Measurements from ENCODE around the gene ENTPD3. TPM values are rescaled to one million over a fixed set of nuclear protein-coding genes. Genes with fewer than 3 reads are reported as not detected.

ENTPD3 gene
- total and polyA plus RNA-seq, 2 of the 13 experiments (the other 11 are each of a cell fraction or from before 2014, with no cell fraction given), result 0.07 TPM; not detected in 1

DNA sequence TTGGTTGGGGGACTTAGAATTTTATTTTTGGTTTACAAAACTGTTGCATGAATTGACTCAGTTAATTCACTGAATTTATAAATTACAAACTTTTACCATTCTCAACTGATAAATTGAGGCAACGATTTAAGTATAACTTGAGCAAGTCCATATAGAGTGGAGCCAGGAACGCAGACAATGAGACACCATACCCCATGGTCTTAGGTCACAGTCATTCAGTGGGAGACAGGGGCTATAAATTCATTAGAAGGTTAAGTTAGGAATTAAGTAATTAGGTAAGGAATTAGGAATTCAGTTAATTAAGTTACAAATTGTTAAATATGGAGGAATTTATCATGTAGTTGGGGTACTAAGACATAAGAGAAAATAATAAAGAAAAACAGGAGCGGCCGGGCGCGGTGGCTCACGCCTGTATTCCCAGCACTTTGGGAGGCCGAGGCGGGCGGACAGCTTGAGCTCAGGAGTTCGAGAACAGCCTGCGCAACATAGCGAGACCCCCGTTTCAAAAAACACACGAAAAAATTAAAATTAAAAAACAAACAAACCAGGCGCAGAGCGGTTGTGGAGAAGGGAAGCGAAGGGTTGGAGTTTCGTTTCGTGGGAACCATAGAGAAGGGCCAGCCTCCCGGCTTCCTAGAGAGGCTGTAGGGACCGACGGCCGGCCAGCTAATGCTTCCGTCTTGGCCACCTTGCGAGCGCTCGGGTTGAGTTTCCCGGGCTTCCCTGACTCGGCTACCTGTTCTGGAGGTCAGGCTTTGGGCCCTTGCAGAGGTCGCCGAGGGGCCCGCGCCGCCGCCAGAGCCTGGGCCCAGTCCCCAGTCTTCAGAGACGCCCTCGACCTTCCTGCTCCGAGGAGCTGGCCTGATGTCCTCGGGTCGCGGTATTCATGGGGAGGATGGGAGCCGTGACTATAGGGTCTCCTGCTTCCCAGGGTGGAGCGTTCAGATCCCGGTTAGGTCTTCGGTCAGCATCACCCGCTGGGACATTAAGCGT lies 89.8 kb downstream of the ENTPD3 start, which contains the start of gene ZNF619 (continued):
- TF ChIP-seq, protein P1, sequence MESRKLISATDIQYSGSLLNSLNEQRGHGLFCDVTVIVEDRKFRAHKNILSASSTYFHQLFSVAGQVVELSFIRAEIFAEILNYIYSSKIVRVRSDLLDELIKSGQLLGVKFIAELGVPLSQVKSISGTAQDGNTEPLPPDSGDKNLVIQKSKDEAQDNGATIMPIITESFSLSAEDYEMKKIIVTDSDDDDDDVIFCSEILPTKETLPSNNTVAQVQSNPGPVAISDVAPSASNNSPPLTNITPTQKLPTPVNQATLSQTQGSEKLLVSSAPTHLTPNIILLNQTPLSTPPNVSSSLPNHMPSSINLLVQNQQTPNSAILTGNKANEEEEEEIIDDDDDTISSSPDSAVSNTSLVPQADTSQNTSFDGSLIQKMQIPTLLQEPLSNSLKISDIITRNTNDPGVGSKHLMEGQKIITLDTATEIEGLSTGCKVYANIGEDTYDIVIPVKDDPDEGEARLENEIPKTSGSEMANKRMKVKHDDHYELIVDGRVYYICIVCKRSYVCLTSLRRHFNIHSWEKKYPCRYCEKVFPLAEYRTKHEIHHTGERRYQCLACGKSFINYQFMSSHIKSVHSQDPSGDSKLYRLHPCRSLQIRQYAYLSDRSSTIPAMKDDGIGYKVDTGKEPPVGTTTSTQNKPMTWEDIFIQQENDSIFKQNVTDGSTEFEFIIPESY (CRISPR knock-in tag; IDR thresholded peaks at IDR 0.05), result no peak
- TF ChIP-seq ZNF296 (CRISPR knock-in tag; conservative IDR thresholded peaks at IDR 0.05), result no peak
- TF ChIP-seq SP1 (IDR thresholded peaks at IDR 0.05), result no peak
- no peak for TF ChIP-seq SP1 (CRISPR knock-in tag; IDR thresholded peaks at IDR 0.05)
- TF ChIP-seq, protein P2, sequence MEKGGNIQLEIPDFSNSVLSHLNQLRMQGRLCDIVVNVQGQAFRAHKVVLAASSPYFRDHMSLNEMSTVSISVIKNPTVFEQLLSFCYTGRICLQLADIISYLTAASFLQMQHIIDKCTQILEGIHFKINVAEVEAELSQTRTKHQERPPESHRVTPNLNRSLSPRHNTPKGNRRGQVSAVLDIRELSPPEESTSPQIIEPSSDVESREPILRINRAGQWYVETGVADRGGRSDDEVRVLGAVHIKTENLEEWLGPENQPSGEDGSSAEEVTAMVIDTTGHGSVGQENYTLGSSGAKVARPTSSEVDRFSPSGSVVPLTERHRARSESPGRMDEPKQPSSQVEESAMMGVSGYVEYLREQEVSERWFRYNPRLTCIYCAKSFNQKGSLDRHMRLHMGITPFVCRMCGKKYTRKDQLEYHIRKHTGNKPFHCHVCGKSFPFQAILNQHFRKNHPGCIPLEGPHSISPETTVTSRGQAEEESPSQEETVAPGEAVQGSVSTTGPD (CRISPR knock-in tag; IDR thresholded peaks at IDR 0.05), result no peak
- TF ChIP-seq SMC3 (IDR thresholded peaks at IDR 0.05; ENCODE audit: low read length), result no peak
- TF ChIP-seq, protein P3, sequence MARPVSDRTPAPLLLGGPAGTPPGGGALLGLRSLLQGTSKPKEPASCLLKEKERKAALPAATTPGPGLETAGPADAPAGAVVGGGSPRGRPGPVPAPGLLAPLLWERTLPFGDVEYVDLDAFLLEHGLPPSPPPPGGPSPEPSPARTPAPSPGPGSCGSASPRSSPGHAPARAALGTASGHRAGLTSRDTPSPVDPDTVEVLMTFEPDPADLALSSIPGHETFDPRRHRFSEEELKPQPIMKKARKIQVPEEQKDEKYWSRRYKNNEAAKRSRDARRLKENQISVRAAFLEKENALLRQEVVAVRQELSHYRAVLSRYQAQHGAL (CRISPR knock-in tag; IDR thresholded peaks at IDR 0.05; ENCODE audit: not compliant biosample characterization), result no peak
- TF ChIP-seq ZNF331 (CRISPR knock-in tag; IDR thresholded peaks at IDR 0.05), result 0 out of 2 replicates have a peak, but pooled peaks have one; percentile 32
- TF ChIP-seq, protein P4, sequence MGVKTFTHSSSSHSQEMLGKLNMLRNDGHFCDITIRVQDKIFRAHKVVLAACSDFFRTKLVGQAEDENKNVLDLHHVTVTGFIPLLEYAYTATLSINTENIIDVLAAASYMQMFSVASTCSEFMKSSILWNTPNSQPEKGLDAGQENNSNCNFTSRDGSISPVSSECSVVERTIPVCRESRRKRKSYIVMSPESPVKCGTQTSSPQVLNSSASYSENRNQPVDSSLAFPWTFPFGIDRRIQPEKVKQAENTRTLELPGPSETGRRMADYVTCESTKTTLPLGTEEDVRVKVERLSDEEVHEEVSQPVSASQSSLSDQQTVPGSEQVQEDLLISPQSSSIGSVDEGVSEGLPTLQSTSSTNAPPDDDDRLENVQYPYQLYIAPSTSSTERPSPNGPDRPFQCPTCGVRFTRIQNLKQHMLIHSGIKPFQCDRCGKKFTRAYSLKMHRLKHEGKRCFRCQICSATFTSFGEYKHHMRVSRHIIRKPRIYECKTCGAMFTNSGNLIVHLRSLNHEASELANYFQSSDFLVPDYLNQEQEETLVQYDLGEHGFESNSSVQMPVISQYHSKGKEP (CRISPR knock-in tag; IDR thresholded peaks at IDR 0.05), result no peak
- no peak for TF ChIP-seq ADNP (CRISPR knock-in tag; IDR thresholded peaks at IDR 0.05)
- TF ChIP-seq, protein P5, sequence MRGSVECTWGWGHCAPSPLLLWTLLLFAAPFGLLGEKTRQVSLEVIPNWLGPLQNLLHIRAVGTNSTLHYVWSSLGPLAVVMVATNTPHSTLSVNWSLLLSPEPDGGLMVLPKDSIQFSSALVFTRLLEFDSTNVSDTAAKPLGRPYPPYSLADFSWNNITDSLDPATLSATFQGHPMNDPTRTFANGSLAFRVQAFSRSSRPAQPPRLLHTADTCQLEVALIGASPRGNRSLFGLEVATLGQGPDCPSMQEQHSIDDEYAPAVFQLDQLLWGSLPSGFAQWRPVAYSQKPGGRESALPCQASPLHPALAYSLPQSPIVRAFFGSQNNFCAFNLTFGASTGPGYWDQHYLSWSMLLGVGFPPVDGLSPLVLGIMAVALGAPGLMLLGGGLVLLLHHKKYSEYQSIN (CRISPR knock-in tag; IDR thresholded peaks at IDR 0.05; ENCODE audit: borderline replicate concordance), result no peak
- TF ChIP-seq, protein P6, sequence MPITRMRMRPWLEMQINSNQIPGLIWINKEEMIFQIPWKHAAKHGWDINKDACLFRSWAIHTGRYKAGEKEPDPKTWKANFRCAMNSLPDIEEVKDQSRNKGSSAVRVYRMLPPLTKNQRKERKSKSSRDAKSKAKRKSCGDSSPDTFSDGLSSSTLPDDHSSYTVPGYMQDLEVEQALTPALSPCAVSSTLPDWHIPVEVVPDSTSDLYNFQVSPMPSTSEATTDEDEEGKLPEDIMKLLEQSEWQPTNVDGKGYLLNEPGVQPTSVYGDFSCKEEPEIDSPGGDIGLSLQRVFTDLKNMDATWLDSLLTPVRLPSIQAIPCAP (CRISPR knock-in tag; IDR thresholded peaks at IDR 0.05; ENCODE audit: low read depth), result no peak
- TF ChIP-seq, protein P7, sequence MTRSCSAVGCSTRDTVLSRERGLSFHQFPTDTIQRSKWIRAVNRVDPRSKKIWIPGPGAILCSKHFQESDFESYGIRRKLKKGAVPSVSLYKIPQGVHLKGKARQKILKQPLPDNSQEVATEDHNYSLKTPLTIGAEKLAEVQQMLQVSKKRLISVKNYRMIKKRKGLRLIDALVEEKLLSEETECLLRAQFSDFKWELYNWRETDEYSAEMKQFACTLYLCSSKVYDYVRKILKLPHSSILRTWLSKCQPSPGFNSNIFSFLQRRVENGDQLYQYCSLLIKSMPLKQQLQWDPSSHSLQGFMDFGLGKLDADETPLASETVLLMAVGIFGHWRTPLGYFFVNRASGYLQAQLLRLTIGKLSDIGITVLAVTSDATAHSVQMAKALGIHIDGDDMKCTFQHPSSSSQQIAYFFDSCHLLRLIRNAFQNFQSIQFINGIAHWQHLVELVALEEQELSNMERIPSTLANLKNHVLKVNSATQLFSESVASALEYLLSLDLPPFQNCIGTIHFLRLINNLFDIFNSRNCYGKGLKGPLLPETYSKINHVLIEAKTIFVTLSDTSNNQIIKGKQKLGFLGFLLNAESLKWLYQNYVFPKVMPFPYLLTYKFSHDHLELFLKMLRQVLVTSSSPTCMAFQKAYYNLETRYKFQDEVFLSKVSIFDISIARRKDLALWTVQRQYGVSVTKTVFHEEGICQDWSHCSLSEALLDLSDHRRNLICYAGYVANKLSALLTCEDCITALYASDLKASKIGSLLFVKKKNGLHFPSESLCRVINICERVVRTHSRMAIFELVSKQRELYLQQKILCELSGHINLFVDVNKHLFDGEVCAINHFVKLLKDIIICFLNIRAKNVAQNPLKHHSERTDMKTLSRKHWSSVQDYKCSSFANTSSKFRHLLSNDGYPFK (CRISPR knock-in tag; IDR thresholded peaks at IDR 0.05; ENCODE audit: borderline replicate concordance), result peak; percentile 65; the same call in 1 of the 2 replicates
- TF ChIP-seq BRCA1 (CRISPR knock-in tag; IDR thresholded peaks at IDR 0.05), result 0 out of 2 replicates have a peak, but pooled peaks have one; percentile 44
- TF ChIP-seq SRSF1 (optimal IDR thresholded peaks at IDR 0.05; ENCODE audit: low read depth, low read length), result peak; percentile 69
- TF ChIP-seq SMAD1 (CRISPR knock-in tag; IDR thresholded peaks at IDR 0.05; ENCODE audit: borderline replicate concordance, low read depth), result 0 out of 2 replicates have a peak, but pooled peaks have one; percentile 68
- TF ChIP-seq ZNF124 (CRISPR knock-in tag; IDR thresholded peaks at IDR 0.05), result no peak
